Sigmoid colon (tissue), 4 donors: ENCODE data around the gene EPG5.

ENCODE experiments used
- POLR2AphosphoS5 ChIP-seq, 4 donors: sonication (generic); formaldehyde crosslinking; IDR thresholded peaks; one replicate each; pipeline ENCODE4 v1.6.1; 2017; ENCODE audit warnings: antibody characterized with exemption in 4 of 4
- TF ChIP-seq, protein P1 (sequence below), 4 experiments: fragments of 450-650 bp in 3 of 4; fragments of 200-600 bp in 1 of 4; IDR thresholded peaks; one replicate each; pipeline ENCODE4 v1.5.1; 2016 to 2019; ENCODE audit warnings: antibody characterized with exemption in 4 of 4, mild to moderate bottlenecking in 3 of 4, moderate library complexity in 2 of 4

DNA sequence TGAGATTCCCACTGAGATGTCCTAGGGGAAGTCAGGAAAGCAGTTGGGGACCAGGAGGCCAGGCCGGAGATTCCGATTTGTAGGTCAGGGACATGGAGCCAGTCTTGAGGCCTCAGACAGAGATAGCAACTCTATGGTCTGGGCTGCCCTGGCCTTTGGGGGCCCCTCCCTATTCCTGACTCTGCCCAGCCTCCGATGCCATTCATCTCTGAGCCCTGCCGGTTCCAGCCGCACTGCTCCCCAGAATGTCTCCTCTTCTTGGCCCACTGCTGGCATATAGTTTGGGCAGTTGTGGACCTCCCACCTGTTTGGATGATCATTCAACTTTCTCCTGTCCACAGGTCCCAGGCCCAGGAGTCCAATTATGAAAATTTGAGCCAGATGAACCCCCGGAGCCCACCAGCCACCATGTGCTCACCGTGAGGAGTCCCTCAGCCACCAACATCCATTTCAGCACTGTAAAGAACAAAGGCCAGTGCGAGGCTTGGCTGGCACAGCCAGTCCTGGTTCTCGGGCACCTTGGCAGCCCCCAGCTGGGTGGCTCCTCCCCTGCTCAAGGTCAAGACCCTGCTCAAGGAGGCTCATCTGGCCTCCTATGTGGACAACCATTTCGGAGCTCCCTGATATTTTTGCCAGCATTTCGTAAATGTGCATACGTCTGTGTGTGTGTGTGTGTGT is 125.2 kb downstream of the EPG5 start:
- TF ChIP-seq, protein P1, sequence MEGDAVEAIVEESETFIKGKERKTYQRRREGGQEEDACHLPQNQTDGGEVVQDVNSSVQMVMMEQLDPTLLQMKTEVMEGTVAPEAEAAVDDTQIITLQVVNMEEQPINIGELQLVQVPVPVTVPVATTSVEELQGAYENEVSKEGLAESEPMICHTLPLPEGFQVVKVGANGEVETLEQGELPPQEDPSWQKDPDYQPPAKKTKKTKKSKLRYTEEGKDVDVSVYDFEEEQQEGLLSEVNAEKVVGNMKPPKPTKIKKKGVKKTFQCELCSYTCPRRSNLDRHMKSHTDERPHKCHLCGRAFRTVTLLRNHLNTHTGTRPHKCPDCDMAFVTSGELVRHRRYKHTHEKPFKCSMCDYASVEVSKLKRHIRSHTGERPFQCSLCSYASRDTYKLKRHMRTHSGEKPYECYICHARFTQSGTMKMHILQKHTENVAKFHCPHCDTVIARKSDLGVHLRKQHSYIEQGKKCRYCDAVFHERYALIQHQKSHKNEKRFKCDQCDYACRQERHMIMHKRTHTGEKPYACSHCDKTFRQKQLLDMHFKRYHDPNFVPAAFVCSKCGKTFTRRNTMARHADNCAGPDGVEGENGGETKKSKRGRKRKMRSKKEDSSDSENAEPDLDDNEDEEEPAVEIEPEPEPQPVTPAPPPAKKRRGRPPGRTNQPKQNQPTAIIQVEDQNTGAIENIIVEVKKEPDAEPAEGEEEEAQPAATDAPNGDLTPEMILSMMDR (IDR thresholded peaks at IDR 0.05): no peak
- no peak for TF ChIP-seq POLR2AphosphoS5 (IDR thresholded peaks at IDR 0.05)
